H1 (cell line): ENCODE measurements around the gene TCF7L1.

ENCODE experiments used
- BRCA1 ChIP-seq: IDR thresholded peaks from 2 replicates; pipeline ENCODE4 v1.6.1; 2012; ENCODE audit warnings: low read depth, low read length, improper control_type of control experiment
- EZH2 ChIP-seq: fragments of 200-600 bp; sonication (generic); IDR thresholded peaks from 2 replicates; pipeline ENCODE4 v1.7.1; 2012; ENCODE audit warnings: low read depth, mild to moderate bottlenecking, moderate library complexity, low read length, inconsistent platforms; ENCODE audit not compliant: severe bottlenecking
- JUND ChIP-seq: IDR thresholded peaks from 2 replicates; pipeline ENCODE4 v1.6.1; 2011; ENCODE audit warnings: mild to moderate bottlenecking, improper control_type of control experiment, low read length
- PHF8 ChIP-seq: fragments of 200-600 bp; sonication (generic); conservative IDR thresholded peaks from 2 replicates; pipeline ENCODE4 v1.7.1; 2012; ENCODE audit warnings: low read depth, mild to moderate bottlenecking, inconsistent platforms, low read length, moderate library complexity
- SP1 ChIP-seq: IDR thresholded peaks from 2 replicates; pipeline ENCODE4 v1.6.1; 2011; ENCODE audit warnings: low read depth, low read length
- SUZ12 ChIP-seq: fragments of 200-600 bp; sonication (generic); IDR thresholded peaks from 2 replicates; pipeline ENCODE4 v1.6.1; 2012; ENCODE audit warnings: mild to moderate bottlenecking, inconsistent platforms, low read length, moderate library complexity, mixed read lengths

DNA sequence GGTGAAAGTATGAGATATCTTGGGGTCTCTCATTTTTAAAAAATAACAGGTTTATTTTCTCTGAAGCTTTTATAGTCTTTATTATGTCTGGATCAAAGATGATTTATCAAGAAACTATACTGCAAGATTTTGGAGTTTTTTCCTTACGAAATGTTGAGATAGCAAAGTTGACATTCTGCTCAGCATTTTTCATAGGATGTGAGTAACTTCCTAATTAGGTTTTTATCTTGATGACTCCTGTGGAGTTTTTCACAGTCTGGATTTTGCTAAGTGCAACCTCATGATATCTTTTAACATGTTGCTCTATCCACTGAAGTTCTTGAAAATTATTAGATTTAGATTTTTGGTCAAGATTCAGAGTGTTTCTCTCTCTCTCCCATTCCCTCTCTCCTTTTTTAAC lies 17.8 kb downstream of the TCF7L1 start:
- no peak for TF ChIP-seq JUND
- TF ChIP-seq BRCA1 = no peak
- no peak for TF ChIP-seq SUZ12
- no peak for TF ChIP-seq EZH2
- TF ChIP-seq PHF8 = no peak
- TF ChIP-seq SP1 = no peak
